Urinary bladder (tissue), 2 donors: ENCODE data around the gene CPT1B. TPM values are rescaled to one million over a fixed set of nuclear protein-coding genes. Genes with fewer than 3 reads are reported as not detected.

Experiments
- polyA plus RNA-seq: library from polyadenylated mRNA; stranded (reverse); fragments of 200-250 nt; gene quantifications from one replicate; pipeline ENCODE4 v1.2.3, GENCODE V29; 2013
- total RNA-seq: library from RNA; depleted of rRNA; stranded (reverse); fragments of >200 nt; gene quantifications from one replicate; pipeline ENCODE4 v1.2.3, GENCODE V29; 2014
- donor health status: healthy.

Gene CPT1B
- total and polyA plus RNA-seq, 2 donors = 5.5 to 6.2 TPM

Other genes starting within 250 kb of the CPT1B start
- gene PPP6R2, start 235.1 kb downstream of the CPT1B start, total RNA-seq = 31.1 TPM
- 46.0 TPM for gene PPP6R2, start 235.1 kb downstream of the CPT1B start, polyA plus RNA-seq
- gene SBF1, start 103.4 kb downstream of the CPT1B start, total RNA-seq = 28.3 TPM
- gene SBF1, start 103.4 kb downstream of the CPT1B start, polyA plus RNA-seq = 44.8 TPM
- 0.37 TPM for gene ADM2, start 96.9 kb downstream of the CPT1B start, total RNA-seq
- 0.11 TPM for gene ADM2, start 96.9 kb downstream of the CPT1B start, polyA plus RNA-seq
- gene MIOX, start 91.6 kb downstream of the CPT1B start, total RNA-seq = not detected
- not detected for gene MIOX, start 91.6 kb downstream of the CPT1B start, polyA plus RNA-seq
- 21.4 TPM for gene LMF2, start 70.7 kb downstream of the CPT1B start, total RNA-seq
- gene LMF2, start 70.7 kb downstream of the CPT1B start, polyA plus RNA-seq = 61.3 TPM
- 27.5 TPM for gene NCAPH2, start 70.2 kb downstream of the CPT1B start, total RNA-seq
- gene NCAPH2, start 70.2 kb downstream of the CPT1B start, polyA plus RNA-seq = 38.4 TPM
- 0.79 TPM for gene SCO2, start 52.8 kb downstream of the CPT1B start, total RNA-seq
- 3.3 TPM for gene SCO2, start 52.8 kb downstream of the CPT1B start, polyA plus RNA-seq
- gene TYMP, start 48.4 kb downstream of the CPT1B start, total RNA-seq = 9.5 TPM
- 84.1 TPM for gene TYMP, start 48.4 kb downstream of the CPT1B start, polyA plus RNA-seq
- gene KLHDC7B, start 32.5 kb downstream of the CPT1B start, total RNA-seq = 0.11 TPM
- 0.33 TPM for gene KLHDC7B, start 32.5 kb downstream of the CPT1B start, polyA plus RNA-seq
- not detected for gene SYCE3, start 15.5 kb downstream of the CPT1B start, total RNA-seq
- gene SYCE3, start 15.5 kb downstream of the CPT1B start, polyA plus RNA-seq = not detected
- 28.0 TPM for gene CHKB, start 4.4 kb upstream of the CPT1B start, total RNA-seq
- gene CHKB, start 4.4 kb upstream of the CPT1B start, polyA plus RNA-seq = 45.7 TPM
- gene MAPK8IP2, start 22.4 kb upstream of the CPT1B start, total RNA-seq = 1.2 TPM
- gene MAPK8IP2, start 22.4 kb upstream of the CPT1B start, polyA plus RNA-seq = 1.6 TPM
- 8.7 TPM for gene ARSA, start 49.7 kb upstream of the CPT1B start, total RNA-seq
- 36.3 TPM for gene ARSA, start 49.7 kb upstream of the CPT1B start, polyA plus RNA-seq
- 8.1 TPM for gene SHANK3, start 94.4 kb upstream of the CPT1B start, total RNA-seq
- gene SHANK3, start 94.4 kb upstream of the CPT1B start, polyA plus RNA-seq = 18.5 TPM
- not detected for gene ACR, start 159.8 kb upstream of the CPT1B start, total RNA-seq
- gene ACR, start 159.8 kb upstream of the CPT1B start, polyA plus RNA-seq = 0.30 TPM
- 9.5 TPM for gene RABL2B, start 205.2 kb upstream of the CPT1B start, total RNA-seq
- 21.0 TPM for gene RABL2B, start 205.2 kb upstream of the CPT1B start, polyA plus RNA-seq